NCI-H1436 (cell line): ENCODE measurements around the gene PITRM1.

Experiments used
- DNase-seq: peaks from one replicate; lab custom pipeline; 2025; lab: John Stamatoyannopoulos, UW

PITRM1 gene

GRCh38 chr10:3100856-3101640, 71.5 kb downstream of the PITRM1 start:
- DNase-seq = no peak

- no peak for DNase-seq
Observed at GRCh38 chr10:3100093-3100792, 72.3 kb downstream of the PITRM1 start.

- DNase-seq = no peak
Observed at GRCh38 chr10:3099291-3100092, 73.1 kb downstream of the PITRM1 start.

- DNase-seq = no peak
Observed at GRCh38 chr10:3098689-3099088, 73.9 kb downstream of the PITRM1 start.

- no peak for DNase-seq
Observed at GRCh38 chr10:3097160-3097559, 75.4 kb downstream of the PITRM1 start.

GRCh38 chr10:3096149-3096548, 76.4 kb downstream of the PITRM1 start:
- DNase-seq = no peak

- DNase-seq = no peak
Observed at GRCh38 chr10:3095373-3096139, 77.0 kb downstream of the PITRM1 start.

GRCh38 chr10:3094609-3095036, 78.0 kb downstream of the PITRM1 start:
- DNase-seq = no peak

- no peak for DNase-seq
Observed at GRCh38 chr10:3093996-3094395, 78.6 kb downstream of the PITRM1 start.

- DNase-seq = no peak
Observed at GRCh38 chr10:3091921-3092320, 80.7 kb downstream of the PITRM1 start.

GRCh38 chr10:3090914-3091787, 81.4 kb downstream of the PITRM1 start:
- DNase-seq = no peak

- DNase-seq = no peak
Observed at GRCh38 chr10:3090388-3090787, 82.2 kb downstream of the PITRM1 start.
